HG03571 (cell line): ENCODE data around the gene POLD2.

Experiments used
- ATAC-seq: cut with Tn5 transposase; IDR thresholded peaks from one replicate; pipeline ENCODE4 v1.9.1; 2021; ENCODE audit not compliant: unreplicated experiment

Gene POLD2

GRCh38 chr7:44152971-44153947 is 29.9 kb upstream of the POLD2 start:
- ATAC-seq: no peak

GRCh38 chr7:44151956-44152355 is 28.6 kb upstream of the POLD2 start:
- no peak for ATAC-seq

- ATAC-seq: no peak
Observed at GRCh38 chr7:44150966-44151941, 27.9 kb upstream of the POLD2 start.

- no peak for ATAC-seq
Observed at GRCh38 chr7:44150466-44150832, 27.1 kb upstream of the POLD2 start.

- no peak for ATAC-seq
Observed at GRCh38 chr7:44149571-44150465, 26.5 kb upstream of the POLD2 start.

- ATAC-seq: no peak
Observed at GRCh38 chr7:44148961-44149536, 25.7 kb upstream of the POLD2 start.

- no peak for ATAC-seq
Observed at GRCh38 chr7:44148166-44148565, 24.8 kb upstream of the POLD2 start.

- ATAC-seq: no peak
Observed at GRCh38 chr7:44147026-44147991, 24.0 kb upstream of the POLD2 start.

GRCh38 chr7:44145969-44146911 is 22.9 kb upstream of the POLD2 start:
- ATAC-seq: no peak

GRCh38 chr7:44145479-44145968 is 22.2 kb upstream of the POLD2 start:
- ATAC-seq: no peak

- no peak for ATAC-seq
Observed at GRCh38 chr7:44144968-44145478, 21.7 kb upstream of the POLD2 start.

GRCh38 chr7:44144426-44144967 is 21.1 kb upstream of the POLD2 start:
- no peak for ATAC-seq

GRCh38 chr7:44143646-44144250 is 20.4 kb upstream of the POLD2 start:
- no peak for ATAC-seq

GRCh38 chr7:44142028-44142427 is 18.7 kb upstream of the POLD2 start:
- ATAC-seq: no peak

GRCh38 chr7:44141221-44141850 is 18.0 kb upstream of the POLD2 start, which contains the start of gene MYL7:
Gene MYL7 (minus strand): TSS chr7:44141332. CDS start chr7:44141305, 27 bp downstream.
- no peak for ATAC-seq

- no peak for ATAC-seq
Observed at GRCh38 chr7:44140341-44140740, 17.0 kb upstream of the POLD2 start.
